Astrocyte of the hippocampus (primary cell): Measurements from ENCODE around the gene TGFBR3.

ENCODE experiments used
- DNase-seq: peaks from one replicate; pipeline ENCODE4 v3.0.0; 2011; ENCODE audit warnings: low read depth, low spot score

Gene TGFBR3

GRCh38 chr1:91783423-91784170 is 102.4 kb downstream of the TGFBR3 start:
- DNase-seq = peak; percentile 44

- DNase-seq = no peak
Measured at GRCh38 chr1:91781901-91782622, 103.9 kb downstream of the TGFBR3 start.

GRCh38 chr1:91781371-91781825 is 104.6 kb downstream of the TGFBR3 start:
- DNase-seq = no peak

GRCh38 chr1:91779548-91780021 is 106.4 kb downstream of the TGFBR3 start:
- DNase-seq = no peak

- no peak for DNase-seq
Measured at GRCh38 chr1:91778964-91779363, 107.0 kb downstream of the TGFBR3 start.

- DNase-seq = no peak
Measured at GRCh38 chr1:91777630-91778300, 108.2 kb downstream of the TGFBR3 start.

- DNase-seq = no peak
Measured at GRCh38 chr1:91777196-91777595, 108.8 kb downstream of the TGFBR3 start.

- no peak for DNase-seq
Measured at GRCh38 chr1:91776068-91776794, 109.7 kb downstream of the TGFBR3 start.

- DNase-seq = no peak
Measured at GRCh38 chr1:91775227-91775626, 110.7 kb downstream of the TGFBR3 start.

GRCh38 chr1:91774520-91775203 is 111.3 kb downstream of the TGFBR3 start:
- no peak for DNase-seq

- DNase-seq = no peak
Measured at GRCh38 chr1:91771717-91772116, 114.2 kb downstream of the TGFBR3 start.

GRCh38 chr1:91770667-91771268 is 115.2 kb downstream of the TGFBR3 start:
- no peak for DNase-seq

GRCh38 chr1:91769742-91770141 is 116.2 kb downstream of the TGFBR3 start:
- DNase-seq = no peak

GRCh38 chr1:91768786-91769725 is 116.9 kb downstream of the TGFBR3 start:
- DNase-seq = no peak

GRCh38 chr1:91768120-91768519 is 117.8 kb downstream of the TGFBR3 start:
- no peak for DNase-seq

- no peak for DNase-seq
Measured at GRCh38 chr1:91766883-91767282, 119.1 kb downstream of the TGFBR3 start.

GRCh38 chr1:91765880-91766443 is 120.0 kb downstream of the TGFBR3 start:
- no peak for DNase-seq

GRCh38 chr1:91765293-91765692 is 120.7 kb downstream of the TGFBR3 start:
- no peak for DNase-seq

- no peak for DNase-seq
Measured at GRCh38 chr1:91764471-91765115, 121.4 kb downstream of the TGFBR3 start.
